K562 (cell line): ENCODE measurements around the gene LENG9. TPM values are rescaled to one million over a fixed set of nuclear protein-coding genes. Genes with fewer than 3 reads are reported as not detected.

ENCODE experiments used
- CXXC5 ChIP-seq: fragments of 250-450 bp; sonication (Bioruptor Pico); IDR thresholded peaks from 2 replicates; pipeline ENCODE4 v1.8.0; 2022; ENCODE audit warnings: inconsistent platforms, mild to moderate bottlenecking, moderate library complexity
- KAT2B ChIP-seq: IDR thresholded peaks from one replicate; pipeline ENCODE4 v1.6.1; 2012; ENCODE audit warnings: low read depth, mild to moderate bottlenecking, control low read depth, inconsistent platforms, low read length, moderate library complexity
- KLF13 ChIP-seq: fragments of 450-650 bp; IDR thresholded peaks from 2 replicates; pipeline ENCODE4 v1.6.1; 2016; ENCODE audit warnings: missing genetic modification characterization, low read depth, mild to moderate bottlenecking, missing compliant biosample characterization, moderate library complexity, borderline replicate concordance
- MYC ChIP-seq, 2 experiments: fragments of 250-450 bp in 1 of 2; sonication (Bioruptor Pico) in 1 of 2; IDR thresholded peaks; 2 replicates each; pipeline versions ENCODE4 v1.5.1 to v1.6.1; 2012 to 2021; ENCODE audit warnings: low read depth in 2 of 2, borderline replicate concordance in 1 of 2, improper control_type of control experiment in 1 of 2, low read length in 1 of 2, mild to moderate bottlenecking in 1 of 2, moderate library complexity in 1 of 2
- RB1 ChIP-seq: fragments of 450-650 bp; IDR thresholded peaks from 2 replicates; pipeline ENCODE4 v1.6.1; 2017; ENCODE audit warnings: low read depth, mild to moderate bottlenecking
- RHOXF2B ChIP-seq: fragments of 250-450 bp; sonication (Bioruptor Pico); conservative IDR thresholded peaks from 2 replicates; pipeline ENCODE4 v1.5.1; 2021
- ZNF277 ChIP-seq: fragments of 250-450 bp; sonication (Bioruptor Pico); IDR thresholded peaks from 2 replicates; pipeline ENCODE4 v1.8.0; 2022; ENCODE audit warnings: inconsistent platforms, mild to moderate bottlenecking, moderate library complexity, borderline replicate concordance
- ZNF316 ChIP-seq: fragments of 450-650 bp; IDR thresholded peaks from 2 replicates; pipeline ENCODE4 v1.6.1; 2016
- ZNF695 ChIP-seq: fragments of 450-650 bp; formaldehyde crosslinking; IDR thresholded peaks from 2 replicates; pipeline ENCODE4 v1.4.0; 2020; ENCODE audit warnings: mild to moderate bottlenecking, moderate library complexity
- polyA plus RNA-seq, 8 experiments: library from polyadenylated mRNA; depleted of rRNA in 4 of 8; stranded (reverse) in 5 of 8; unstranded in 3 of 8; fragments of >200 nt; fragmentation: Nextera tagmentation in 2 of 8; fragmentation: Illumina TruSeq in 1 of 8; extraction: Ambion mirVana in 2 of 8; extraction: Trizol in 1 of 8; gene quantifications; 2 replicates each; pipeline versions ENCODE4 v1.2.1 to v1.2.3, GENCODE V29; 2011 to 2014; ENCODE audit warnings: inconsistent platforms in 1 of 8, missing spikeins in 1 of 8
- total RNA-seq, 7 experiments: library from RNA; depleted of rRNA in 6 of 7; stranded (reverse); fragments of >200 nt in 6 of 7; fragmentation: Illumina TruSeq in 2 of 7; extraction: Trizol in 2 of 7; gene quantifications; 2 replicates each; pipeline versions ENCODE4 v1.2.1 to v1.2.3, GENCODE V29; 2011 to 2021; ENCODE audit warnings: low replicate concordance in 1 of 7
- TF ChIP-seq, protein P1 (sequence below): fragments of 450-650 bp; IDR thresholded peaks from 2 replicates; pipeline ENCODE4 v1.6.1; 2016; ENCODE audit warnings: mild to moderate bottlenecking, moderate library complexity
- TF ChIP-seq, protein P2 (sequence below): sonication (generic); formaldehyde crosslinking; IDR thresholded peaks from 2 replicates; pipeline ENCODE4 v1.8.1; 2023; ENCODE audit warnings: mild to moderate bottlenecking, missing genetic modification reagents

The LENG9 gene
- total and polyA plus RNA-seq, 9 of the 15 experiments (the other 6 are each of a cell fraction or from before 2014, with no cell fraction given), result 0.06 to 0.64 (median 0.33) TPM; not detected in 1

DNA sequence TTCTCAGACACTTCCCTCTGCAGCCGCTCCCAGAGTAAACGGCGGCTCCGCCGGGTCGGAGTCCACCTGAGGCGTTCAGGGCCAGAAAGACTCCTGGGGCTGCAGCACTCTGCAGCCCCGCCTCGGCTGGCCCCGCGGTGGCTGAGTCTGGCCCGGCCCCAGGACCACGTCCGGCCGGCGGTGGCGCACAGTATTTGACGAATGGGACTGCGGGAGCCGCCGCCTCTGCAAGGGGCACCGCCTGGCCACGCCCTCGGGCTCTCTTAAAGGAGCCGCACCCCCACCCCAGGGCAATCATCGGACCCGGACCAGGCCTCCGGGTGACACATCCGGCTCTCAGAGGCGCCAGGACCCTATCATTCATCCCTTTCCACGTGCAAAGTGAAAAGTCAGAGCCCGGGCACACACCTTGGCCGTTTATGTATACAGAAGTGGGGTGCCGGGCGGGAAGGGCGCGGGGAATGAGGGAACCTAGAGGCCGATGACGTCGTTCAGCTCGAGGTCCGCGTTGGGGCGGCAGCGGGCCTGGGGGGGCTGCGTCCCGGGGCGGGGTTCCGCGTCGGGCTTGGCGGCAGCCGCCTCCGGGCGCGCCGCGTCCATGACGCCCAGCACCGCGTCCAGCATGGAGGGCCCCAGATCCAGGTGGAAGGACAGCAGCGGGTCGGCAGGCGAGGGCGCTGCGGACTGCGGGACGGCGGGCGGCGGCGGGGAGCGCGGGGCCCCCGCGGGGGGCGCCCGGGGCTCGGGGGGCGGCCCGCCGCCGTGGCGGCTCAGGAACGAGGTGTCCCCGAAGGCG, 1.2 kb upstream of the LENG9 start (continued):
- TF ChIP-seq, protein P1, sequence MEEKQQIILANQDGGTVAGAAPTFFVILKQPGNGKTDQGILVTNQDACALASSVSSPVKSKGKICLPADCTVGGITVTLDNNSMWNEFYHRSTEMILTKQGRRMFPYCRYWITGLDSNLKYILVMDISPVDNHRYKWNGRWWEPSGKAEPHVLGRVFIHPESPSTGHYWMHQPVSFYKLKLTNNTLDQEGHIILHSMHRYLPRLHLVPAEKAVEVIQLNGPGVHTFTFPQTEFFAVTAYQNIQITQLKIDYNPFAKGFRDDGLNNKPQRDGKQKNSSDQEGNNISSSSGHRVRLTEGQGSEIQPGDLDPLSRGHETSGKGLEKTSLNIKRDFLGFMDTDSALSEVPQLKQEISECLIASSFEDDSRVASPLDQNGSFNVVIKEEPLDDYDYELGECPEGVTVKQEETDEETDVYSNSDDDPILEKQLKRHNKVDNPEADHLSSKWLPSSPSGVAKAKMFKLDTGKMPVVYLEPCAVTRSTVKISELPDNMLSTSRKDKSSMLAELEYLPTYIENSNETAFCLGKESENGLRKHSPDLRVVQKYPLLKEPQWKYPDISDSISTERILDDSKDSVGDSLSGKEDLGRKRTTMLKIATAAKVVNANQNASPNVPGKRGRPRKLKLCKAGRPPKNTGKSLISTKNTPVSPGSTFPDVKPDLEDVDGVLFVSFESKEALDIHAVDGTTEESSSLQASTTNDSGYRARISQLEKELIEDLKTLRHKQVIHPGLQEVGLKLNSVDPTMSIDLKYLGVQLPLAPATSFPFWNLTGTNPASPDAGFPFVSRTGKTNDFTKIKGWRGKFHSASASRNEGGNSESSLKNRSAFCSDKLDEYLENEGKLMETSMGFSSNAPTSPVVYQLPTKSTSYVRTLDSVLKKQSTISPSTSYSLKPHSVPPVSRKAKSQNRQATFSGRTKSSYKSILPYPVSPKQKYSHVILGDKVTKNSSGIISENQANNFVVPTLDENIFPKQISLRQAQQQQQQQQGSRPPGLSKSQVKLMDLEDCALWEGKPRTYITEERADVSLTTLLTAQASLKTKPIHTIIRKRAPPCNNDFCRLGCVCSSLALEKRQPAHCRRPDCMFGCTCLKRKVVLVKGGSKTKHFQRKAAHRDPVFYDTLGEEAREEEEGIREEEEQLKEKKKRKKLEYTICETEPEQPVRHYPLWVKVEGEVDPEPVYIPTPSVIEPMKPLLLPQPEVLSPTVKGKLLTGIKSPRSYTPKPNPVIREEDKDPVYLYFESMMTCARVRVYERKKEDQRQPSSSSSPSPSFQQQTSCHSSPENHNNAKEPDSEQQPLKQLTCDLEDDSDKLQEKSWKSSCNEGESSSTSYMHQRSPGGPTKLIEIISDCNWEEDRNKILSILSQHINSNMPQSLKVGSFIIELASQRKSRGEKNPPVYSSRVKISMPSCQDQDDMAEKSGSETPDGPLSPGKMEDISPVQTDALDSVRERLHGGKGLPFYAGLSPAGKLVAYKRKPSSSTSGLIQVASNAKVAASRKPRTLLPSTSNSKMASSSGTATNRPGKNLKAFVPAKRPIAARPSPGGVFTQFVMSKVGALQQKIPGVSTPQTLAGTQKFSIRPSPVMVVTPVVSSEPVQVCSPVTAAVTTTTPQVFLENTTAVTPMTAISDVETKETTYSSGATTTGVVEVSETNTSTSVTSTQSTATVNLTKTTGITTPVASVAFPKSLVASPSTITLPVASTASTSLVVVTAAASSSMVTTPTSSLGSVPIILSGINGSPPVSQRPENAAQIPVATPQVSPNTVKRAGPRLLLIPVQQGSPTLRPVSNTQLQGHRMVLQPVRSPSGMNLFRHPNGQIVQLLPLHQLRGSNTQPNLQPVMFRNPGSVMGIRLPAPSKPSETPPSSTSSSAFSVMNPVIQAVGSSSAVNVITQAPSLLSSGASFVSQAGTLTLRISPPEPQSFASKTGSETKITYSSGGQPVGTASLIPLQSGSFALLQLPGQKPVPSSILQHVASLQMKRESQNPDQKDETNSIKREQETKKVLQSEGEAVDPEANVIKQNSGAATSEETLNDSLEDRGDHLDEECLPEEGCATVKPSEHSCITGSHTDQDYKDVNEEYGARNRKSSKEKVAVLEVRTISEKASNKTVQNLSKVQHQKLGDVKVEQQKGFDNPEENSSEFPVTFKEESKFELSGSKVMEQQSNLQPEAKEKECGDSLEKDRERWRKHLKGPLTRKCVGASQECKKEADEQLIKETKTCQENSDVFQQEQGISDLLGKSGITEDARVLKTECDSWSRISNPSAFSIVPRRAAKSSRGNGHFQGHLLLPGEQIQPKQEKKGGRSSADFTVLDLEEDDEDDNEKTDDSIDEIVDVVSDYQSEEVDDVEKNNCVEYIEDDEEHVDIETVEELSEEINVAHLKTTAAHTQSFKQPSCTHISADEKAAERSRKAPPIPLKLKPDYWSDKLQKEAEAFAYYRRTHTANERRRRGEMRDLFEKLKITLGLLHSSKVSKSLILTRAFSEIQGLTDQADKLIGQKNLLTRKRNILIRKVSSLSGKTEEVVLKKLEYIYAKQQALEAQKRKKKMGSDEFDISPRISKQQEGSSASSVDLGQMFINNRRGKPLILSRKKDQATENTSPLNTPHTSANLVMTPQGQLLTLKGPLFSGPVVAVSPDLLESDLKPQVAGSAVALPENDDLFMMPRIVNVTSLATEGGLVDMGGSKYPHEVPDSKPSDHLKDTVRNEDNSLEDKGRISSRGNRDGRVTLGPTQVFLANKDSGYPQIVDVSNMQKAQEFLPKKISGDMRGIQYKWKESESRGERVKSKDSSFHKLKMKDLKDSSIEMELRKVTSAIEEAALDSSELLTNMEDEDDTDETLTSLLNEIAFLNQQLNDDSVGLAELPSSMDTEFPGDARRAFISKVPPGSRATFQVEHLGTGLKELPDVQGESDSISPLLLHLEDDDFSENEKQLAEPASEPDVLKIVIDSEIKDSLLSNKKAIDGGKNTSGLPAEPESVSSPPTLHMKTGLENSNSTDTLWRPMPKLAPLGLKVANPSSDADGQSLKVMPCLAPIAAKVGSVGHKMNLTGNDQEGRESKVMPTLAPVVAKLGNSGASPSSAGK, result peak; percentile 82
- TF ChIP-seq ZNF695, result no peak; the same call in 1 of the 2 replicates
- TF ChIP-seq MYC (IDR thresholded peaks at IDR 0.05; ENCODE audit: low read depth, low read length), result peak; percentile 60; the same call in 1 of the 2 replicates
- TF ChIP-seq MYC (CRISPR knock-in tag; IDR thresholded peaks at IDR 0.05; ENCODE audit: borderline replicate concordance, low read depth), result no peak
- TF ChIP-seq ZNF316, result no peak
- TF ChIP-seq RHOXF2B (CRISPR knock-in tag), result no peak
- TF ChIP-seq CXXC5 (CRISPR knock-in tag), result peak; percentile 85
- 0 out of 2 replicates have a peak, but pooled peaks have one; percentile 5 for TF ChIP-seq KLF13 (tag)
- TF ChIP-seq ZNF277 (CRISPR knock-in tag), result no peak
- TF ChIP-seq, protein P2, sequence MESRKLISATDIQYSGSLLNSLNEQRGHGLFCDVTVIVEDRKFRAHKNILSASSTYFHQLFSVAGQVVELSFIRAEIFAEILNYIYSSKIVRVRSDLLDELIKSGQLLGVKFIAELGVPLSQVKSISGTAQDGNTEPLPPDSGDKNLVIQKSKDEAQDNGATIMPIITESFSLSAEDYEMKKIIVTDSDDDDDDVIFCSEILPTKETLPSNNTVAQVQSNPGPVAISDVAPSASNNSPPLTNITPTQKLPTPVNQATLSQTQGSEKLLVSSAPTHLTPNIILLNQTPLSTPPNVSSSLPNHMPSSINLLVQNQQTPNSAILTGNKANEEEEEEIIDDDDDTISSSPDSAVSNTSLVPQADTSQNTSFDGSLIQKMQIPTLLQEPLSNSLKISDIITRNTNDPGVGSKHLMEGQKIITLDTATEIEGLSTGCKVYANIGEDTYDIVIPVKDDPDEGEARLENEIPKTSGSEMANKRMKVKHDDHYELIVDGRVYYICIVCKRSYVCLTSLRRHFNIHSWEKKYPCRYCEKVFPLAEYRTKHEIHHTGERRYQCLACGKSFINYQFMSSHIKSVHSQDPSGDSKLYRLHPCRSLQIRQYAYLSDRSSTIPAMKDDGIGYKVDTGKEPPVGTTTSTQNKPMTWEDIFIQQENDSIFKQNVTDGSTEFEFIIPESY (CRISPR knock-in tag), result no peak; the same call in 1 of the 2 replicates
- TF ChIP-seq KAT2B, result no peak
- TF ChIP-seq RB1, result peak; percentile 6; the same call in 1 of the 2 replicates
